ENCODE measurements around the gene CELF1. TPM values are rescaled to one million over a fixed set of nuclear protein-coding genes. Genes with fewer than 3 reads are reported as not detected.

CELF1 gene
- polyA plus RNA-seq, 1 of the 3 experiments (the other 2 are of a cell fraction), result 47.5 TPM

DNA sequence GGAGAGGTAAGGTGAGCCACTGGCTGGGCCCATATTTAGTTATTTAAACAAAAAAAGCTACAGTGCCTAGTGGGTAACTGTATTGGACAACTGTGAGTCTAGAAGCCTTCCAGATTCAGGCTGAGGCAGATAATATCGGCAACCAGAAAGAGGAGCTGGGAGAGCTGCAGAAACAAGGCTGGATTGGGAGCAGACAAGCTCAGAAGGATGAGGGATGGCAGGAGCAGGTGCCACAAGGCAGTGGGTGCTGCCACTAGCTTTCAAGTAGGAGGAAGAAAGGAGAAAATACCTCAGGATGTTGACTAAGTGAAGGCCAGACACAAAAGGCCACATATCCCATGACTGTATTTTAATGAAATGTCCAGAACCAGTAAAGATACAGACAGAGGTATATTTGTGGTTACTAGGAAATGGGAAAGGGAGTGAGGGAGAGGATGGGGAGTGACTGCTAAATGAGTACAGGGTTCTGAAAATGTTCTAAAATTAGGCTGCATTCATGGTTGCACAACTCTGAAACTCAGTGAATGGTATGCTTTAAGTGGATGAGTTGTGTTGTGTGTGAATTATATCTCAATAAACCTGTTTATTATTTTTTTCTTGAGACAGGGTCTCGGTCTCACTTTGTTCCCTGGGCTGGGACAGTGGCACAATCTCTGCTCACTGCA is 92.2 kb downstream of the CELF1 start:
- Histone ChIP-seq H3K79me2 (ENCODE audit: insufficient read depth) (peaks cover 27% of the 10 kb centered on the region; the same call in 1 of the 2 replicates), H3K4me2 (no peak overlapping the region), H3F3A (replicated peaks; ENCODE audit: insufficient read depth) (peaks cover 9% of the 10 kb centered on the region), H2AFZ (ENCODE audit: low read depth) (no peak overlapping the region), H3K27me3 (ENCODE audit: insufficient read depth) (no peaks in the 10 kb centered on the region), H3K4me1 (ENCODE audit: control insufficient read depth in 1 of 2, insufficient read depth in 2 of 2, low read depth in 1 of 2, low read length in 1 of 2) (peaks cover 0 to 3% of the 10 kb centered on the region in 2 experiments; a peak in 1 of 4 replicates), H3K9me2 (no peaks in the 10 kb centered on the region), H3K27ac (ENCODE audit: low read depth in 2 of 2, low read length in 1 of 2) (no peak overlapping the region), H3K9me3 (no peaks in the 10 kb centered on the region), H3K9ac (no peak overlapping the region), H3K36me3 (replicated peaks in 1 of 2; ENCODE audit: control insufficient read depth in 1 of 2, insufficient read depth in 2 of 2, low read length in 1 of 2) (peaks cover 13 to 25% of the 10 kb centered on the region in 2 experiments), H4K20me1 (ENCODE audit: insufficient read depth) (peaks cover 5% of the 10 kb centered on the region; the same call in 1 of the 2 replicates), H3K4me3 (ENCODE audit: low read depth in 2 of 2, low read length in 1 of 2) (no peak overlapping the region)
- 100% methylated on average over 2 of the region's 2 CpGs for WGBS (ENCODE audit: low lambda C conversion rate)
- ChIA-PET POLR2A (no interaction called here), CTCF (interaction anchor here (0.7 kb wide), 1 partner anchor 93 kb away, joined by 5 read pairs; no protein-coding TSS in a partner anchor)
- TF ChIP-seq POLR2AphosphoS5 (IDR thresholded peaks at IDR 0.05; ENCODE audit: low read depth, low read length), result no peak
- no peak for TF ChIP-seq GABPA (IDR thresholded peaks at IDR 0.05; ENCODE audit: low read depth)
- TF ChIP-seq FOXM1 (IDR thresholded peaks at IDR 0.05; ENCODE audit: low read depth), result no peak
- TF ChIP-seq GATA2 (CRISPR knock-in tag; IDR thresholded peaks at IDR 0.05), result no peak
- no peak for TF ChIP-seq TCF12 (IDR thresholded peaks at IDR 0.05)
- TF ChIP-seq, protein P1, sequence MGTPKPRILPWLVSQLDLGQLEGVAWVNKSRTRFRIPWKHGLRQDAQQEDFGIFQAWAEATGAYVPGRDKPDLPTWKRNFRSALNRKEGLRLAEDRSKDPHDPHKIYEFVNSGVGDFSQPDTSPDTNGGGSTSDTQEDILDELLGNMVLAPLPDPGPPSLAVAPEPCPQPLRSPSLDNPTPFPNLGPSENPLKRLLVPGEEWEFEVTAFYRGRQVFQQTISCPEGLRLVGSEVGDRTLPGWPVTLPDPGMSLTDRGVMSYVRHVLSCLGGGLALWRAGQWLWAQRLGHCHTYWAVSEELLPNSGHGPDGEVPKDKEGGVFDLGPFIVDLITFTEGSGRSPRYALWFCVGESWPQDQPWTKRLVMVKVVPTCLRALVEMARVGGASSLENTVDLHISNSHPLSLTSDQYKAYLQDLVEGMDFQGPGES (IDR thresholded peaks at IDR 0.05; ENCODE audit: low read depth, low read length), result no peak
- no peak for TF ChIP-seq MXI1 (IDR thresholded peaks at IDR 0.05; ENCODE audit: low read depth, low read length)
- TF ChIP-seq, protein P2, sequence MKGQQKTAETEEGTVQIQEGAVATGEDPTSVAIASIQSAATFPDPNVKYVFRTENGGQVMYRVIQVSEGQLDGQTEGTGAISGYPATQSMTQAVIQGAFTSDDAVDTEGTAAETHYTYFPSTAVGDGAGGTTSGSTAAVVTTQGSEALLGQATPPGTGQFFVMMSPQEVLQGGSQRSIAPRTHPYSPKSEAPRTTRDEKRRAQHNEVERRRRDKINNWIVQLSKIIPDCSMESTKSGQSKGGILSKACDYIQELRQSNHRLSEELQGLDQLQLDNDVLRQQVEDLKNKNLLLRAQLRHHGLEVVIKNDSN (IDR thresholded peaks at IDR 0.05; ENCODE audit: borderline replicate concordance, low read depth), result no peak
- TF ChIP-seq JUND (IDR thresholded peaks at IDR 0.05), result no peak
- TF ChIP-seq CHD2 (IDR thresholded peaks at IDR 0.05; ENCODE audit: low read length, partially characterized antibody), result no peak
- TF ChIP-seq SIN3A (IDR thresholded peaks at IDR 0.05; ENCODE audit: borderline replicate concordance, low read depth, low read length), result no peak
- TF ChIP-seq, protein P3, sequence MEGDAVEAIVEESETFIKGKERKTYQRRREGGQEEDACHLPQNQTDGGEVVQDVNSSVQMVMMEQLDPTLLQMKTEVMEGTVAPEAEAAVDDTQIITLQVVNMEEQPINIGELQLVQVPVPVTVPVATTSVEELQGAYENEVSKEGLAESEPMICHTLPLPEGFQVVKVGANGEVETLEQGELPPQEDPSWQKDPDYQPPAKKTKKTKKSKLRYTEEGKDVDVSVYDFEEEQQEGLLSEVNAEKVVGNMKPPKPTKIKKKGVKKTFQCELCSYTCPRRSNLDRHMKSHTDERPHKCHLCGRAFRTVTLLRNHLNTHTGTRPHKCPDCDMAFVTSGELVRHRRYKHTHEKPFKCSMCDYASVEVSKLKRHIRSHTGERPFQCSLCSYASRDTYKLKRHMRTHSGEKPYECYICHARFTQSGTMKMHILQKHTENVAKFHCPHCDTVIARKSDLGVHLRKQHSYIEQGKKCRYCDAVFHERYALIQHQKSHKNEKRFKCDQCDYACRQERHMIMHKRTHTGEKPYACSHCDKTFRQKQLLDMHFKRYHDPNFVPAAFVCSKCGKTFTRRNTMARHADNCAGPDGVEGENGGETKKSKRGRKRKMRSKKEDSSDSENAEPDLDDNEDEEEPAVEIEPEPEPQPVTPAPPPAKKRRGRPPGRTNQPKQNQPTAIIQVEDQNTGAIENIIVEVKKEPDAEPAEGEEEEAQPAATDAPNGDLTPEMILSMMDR (IDR thresholded peaks at IDR 0.05), result no peak
- TF ChIP-seq RFX5 (IDR thresholded peaks at IDR 0.05; ENCODE audit: low read length), result no peak
- no peak for TF ChIP-seq RCOR1 (IDR thresholded peaks at IDR 0.05; ENCODE audit: low read length)
- TF ChIP-seq, protein P4, sequence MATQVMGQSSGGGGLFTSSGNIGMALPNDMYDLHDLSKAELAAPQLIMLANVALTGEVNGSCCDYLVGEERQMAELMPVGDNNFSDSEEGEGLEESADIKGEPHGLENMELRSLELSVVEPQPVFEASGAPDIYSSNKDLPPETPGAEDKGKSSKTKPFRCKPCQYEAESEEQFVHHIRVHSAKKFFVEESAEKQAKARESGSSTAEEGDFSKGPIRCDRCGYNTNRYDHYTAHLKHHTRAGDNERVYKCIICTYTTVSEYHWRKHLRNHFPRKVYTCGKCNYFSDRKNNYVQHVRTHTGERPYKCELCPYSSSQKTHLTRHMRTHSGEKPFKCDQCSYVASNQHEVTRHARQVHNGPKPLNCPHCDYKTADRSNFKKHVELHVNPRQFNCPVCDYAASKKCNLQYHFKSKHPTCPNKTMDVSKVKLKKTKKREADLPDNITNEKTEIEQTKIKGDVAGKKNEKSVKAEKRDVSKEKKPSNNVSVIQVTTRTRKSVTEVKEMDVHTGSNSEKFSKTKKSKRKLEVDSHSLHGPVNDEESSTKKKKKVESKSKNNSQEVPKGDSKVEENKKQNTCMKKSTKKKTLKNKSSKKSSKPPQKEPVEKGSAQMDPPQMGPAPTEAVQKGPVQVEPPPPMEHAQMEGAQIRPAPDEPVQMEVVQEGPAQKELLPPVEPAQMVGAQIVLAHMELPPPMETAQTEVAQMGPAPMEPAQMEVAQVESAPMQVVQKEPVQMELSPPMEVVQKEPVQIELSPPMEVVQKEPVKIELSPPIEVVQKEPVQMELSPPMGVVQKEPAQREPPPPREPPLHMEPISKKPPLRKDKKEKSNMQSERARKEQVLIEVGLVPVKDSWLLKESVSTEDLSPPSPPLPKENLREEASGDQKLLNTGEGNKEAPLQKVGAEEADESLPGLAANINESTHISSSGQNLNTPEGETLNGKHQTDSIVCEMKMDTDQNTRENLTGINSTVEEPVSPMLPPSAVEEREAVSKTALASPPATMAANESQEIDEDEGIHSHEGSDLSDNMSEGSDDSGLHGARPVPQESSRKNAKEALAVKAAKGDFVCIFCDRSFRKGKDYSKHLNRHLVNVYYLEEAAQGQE (IDR thresholded peaks at IDR 0.05; ENCODE audit: low read depth, low read length), result no peak
- TF ChIP-seq TEAD4 (IDR thresholded peaks at IDR 0.05; ENCODE audit: borderline replicate concordance, insufficient read depth), result no peak
- DNase-seq, result no peak
